Colonic mucosa (tissue), 4 donors: ENCODE data around the gene CDC26. TPM values are rescaled to one million over a fixed set of nuclear protein-coding genes. Genes with fewer than 3 reads are reported as not detected.
A peak's percentile ranks its signal among the peaks of the same experiment; 100 is the strongest.
"Not testable (repeated sequence)": the region's sequence is repeated elsewhere in the genome, so short reads cannot be mapped to it uniquely, and the experiment has no call there.

ENCODE experiments used
- DNase-seq: peaks from one replicate; pipeline ENCODE4 v3.0.0-alpha.2; 2020
- H3K27ac ChIP-seq: fragments of 200-600 bp; one replicate; pipeline ENCODE4 v1.8.0; 2021
- H3K27me3 ChIP-seq: fragments of 200-600 bp; one replicate; pipeline ENCODE4 v1.8.0; 2021
- H3K36me3 ChIP-seq: fragments of 200-600 bp; one replicate; pipeline ENCODE4 v1.8.0; 2021
- H3K4me1 ChIP-seq: fragments of 200-600 bp; one replicate; pipeline ENCODE4 v1.8.0; 2021; ENCODE audit warnings: mild to moderate bottlenecking
- H3K4me3 ChIP-seq: fragments of 200-600 bp; one replicate; pipeline ENCODE4 v1.8.0; 2021
- H3K9ac ChIP-seq, 2 donors: one replicate each; pipeline ENCODE4 v1.7.0; 2013; ENCODE audit warnings: control low read depth in 2 of 2, low read depth in 2 of 2, low read length in 2 of 2
- H3K9me3 ChIP-seq: fragments of 200-600 bp; one replicate; pipeline ENCODE4 v1.8.0; 2021
- intact Hi-C: fragments of 100-400 bp; cut with DNase I; formaldehyde crosslinking; loops from one replicate; pipeline ENCODE4 v1.14.1; 2022
- total RNA-seq, 2 donors: library from RNA; stranded (reverse); fragmentation: NEBNext Ultra II Directional in 1 of 2; extraction: Animal tissue kit (Norgen Biotek cat#: 25700) in 1 of 2; gene quantifications; one replicate each; pipeline ENCODE4 v1.2.1, GENCODE V29; 2021
- TF ChIP-seq, protein P1 (sequence below): fragments of 200-600 bp; IDR thresholded peaks from one replicate; pipeline ENCODE4 v1.8.0; 2022; ENCODE audit warnings: antibody characterized with exemption, mild to moderate bottlenecking
- donor health status: healthy.
- donor health status: DM: no; HTN: no; CAD: no.
- donor health status: DM: no; HTN: no; CAD: no.

The CDC26 gene
- total RNA-seq, 2 donors from 2014 or later: 30.7 to 31.1 TPM

DNA sequence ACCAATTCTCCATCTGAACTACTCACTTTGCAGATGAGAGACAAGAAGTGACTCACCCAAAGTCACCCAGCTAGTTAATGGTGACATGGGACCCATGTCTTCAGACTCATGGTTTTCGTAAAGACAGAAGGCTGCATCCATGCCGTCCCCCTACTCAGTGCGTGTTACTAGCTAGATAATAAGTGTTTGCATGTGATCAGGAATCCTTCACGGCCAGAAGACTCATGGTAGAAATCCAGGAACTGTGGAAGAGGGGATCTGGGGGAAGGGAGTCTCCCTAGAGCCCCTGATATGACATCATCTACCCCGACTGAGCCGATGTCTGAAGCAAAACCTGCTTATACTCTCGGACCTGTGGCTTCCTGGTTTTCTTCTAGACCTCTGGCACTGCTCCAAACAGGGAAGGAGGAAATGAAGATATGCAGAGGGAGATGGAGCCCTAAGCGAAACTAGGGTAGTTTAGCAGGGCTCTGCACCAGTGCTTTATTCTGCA, 24.5 kb upstream of the CDC26 start:
- H3K9ac ChIP-seq: peak overlapping the region in 1 of 2 donors; percentile 51
- H3K4me3 ChIP-seq: no peak overlapping the region
- H3K4me1 ChIP-seq: peaks cover 7% of the 10 kb centered on the region
- no peaks in the 10 kb centered on the region for H3K9me3 ChIP-seq
- H3K27ac ChIP-seq: no peak overlapping the region
- H3K27me3 ChIP-seq: no peaks in the 10 kb centered on the region
- H3K36me3 ChIP-seq: no peaks in the 10 kb centered on the region
- intact Hi-C loops: no loop called here
- DNase-seq: peak; percentile 79
- TF ChIP-seq, protein P1, sequence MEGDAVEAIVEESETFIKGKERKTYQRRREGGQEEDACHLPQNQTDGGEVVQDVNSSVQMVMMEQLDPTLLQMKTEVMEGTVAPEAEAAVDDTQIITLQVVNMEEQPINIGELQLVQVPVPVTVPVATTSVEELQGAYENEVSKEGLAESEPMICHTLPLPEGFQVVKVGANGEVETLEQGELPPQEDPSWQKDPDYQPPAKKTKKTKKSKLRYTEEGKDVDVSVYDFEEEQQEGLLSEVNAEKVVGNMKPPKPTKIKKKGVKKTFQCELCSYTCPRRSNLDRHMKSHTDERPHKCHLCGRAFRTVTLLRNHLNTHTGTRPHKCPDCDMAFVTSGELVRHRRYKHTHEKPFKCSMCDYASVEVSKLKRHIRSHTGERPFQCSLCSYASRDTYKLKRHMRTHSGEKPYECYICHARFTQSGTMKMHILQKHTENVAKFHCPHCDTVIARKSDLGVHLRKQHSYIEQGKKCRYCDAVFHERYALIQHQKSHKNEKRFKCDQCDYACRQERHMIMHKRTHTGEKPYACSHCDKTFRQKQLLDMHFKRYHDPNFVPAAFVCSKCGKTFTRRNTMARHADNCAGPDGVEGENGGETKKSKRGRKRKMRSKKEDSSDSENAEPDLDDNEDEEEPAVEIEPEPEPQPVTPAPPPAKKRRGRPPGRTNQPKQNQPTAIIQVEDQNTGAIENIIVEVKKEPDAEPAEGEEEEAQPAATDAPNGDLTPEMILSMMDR: no peak

DNA sequence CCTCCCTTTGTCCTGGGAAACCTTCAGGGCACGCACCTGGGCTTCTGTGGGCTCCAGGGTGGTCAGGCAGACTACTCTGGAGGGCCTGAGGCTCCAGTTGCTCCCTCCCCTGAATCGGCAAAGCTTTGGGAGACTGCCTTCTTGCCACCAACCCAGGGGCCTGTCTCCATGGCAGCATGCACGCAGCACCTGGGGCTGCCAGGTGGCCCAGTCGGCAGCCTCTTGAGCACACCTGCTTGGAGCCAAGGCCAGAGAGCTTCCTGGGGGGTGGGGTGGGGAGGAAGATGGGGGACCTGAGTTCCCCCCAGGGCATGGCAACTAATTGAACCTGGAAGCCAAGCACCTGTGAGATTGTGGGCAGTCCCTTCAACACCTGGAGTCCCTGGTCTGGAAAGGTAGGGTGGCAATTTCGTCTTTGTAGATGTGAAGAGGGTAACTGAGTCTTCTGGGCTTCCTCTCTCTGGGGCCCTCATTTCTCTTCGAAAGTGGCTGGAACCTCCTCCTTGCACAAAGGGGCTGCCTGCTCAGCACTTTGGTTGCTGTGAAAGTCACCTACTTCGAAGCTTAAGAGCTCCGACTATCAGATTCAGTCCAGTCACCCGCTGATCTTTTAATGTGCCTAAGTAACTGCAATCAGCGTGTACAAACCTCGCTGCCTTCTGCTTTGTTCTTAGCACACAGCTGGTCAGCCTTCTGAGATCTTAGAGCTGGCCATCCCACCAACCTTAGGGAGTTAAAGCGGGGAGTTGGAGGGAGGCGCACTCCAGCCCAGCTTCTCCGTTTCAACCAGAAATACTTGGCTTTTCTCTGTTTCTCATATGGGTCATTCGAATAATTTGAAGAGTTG, 23.8 kb upstream of the CDC26 start:
- H3K9me3 ChIP-seq: no peaks in the 10 kb centered on the region
- no peak for DNase-seq
- H3K27me3 ChIP-seq: no peaks in the 10 kb centered on the region
- no peak overlapping the region for H3K4me3 ChIP-seq
- TF ChIP-seq, protein P1: no peak
- no peak overlapping the region for H3K27ac ChIP-seq
- H3K9ac ChIP-seq: no peak overlapping the region
- no peaks in the 10 kb centered on the region for H3K36me3 ChIP-seq
- peaks cover 7% of the 10 kb centered on the region for H3K4me1 ChIP-seq
- intact Hi-C loops: no loop called here

DNA sequence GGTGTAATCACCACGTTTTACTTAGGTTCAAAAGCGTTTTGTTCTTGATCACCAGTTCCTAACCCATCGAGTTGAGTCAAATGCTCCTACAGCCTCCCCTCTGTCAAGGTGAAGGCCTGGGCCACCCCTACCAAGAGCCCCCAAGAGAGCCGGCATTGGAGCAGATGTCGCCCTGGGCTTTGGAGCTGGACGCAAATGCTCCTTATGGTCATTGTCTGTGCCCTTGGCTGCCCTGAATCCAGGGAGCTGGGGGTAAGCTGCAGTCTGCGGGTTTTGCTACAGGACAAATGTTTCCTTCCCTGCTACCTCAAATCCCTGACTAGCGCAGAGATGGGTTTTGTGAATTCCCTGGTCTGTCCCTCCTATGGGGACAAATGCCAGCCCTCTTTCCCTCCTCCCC, 22.9 kb upstream of the CDC26 start:
- Histone ChIP-seq H3K27me3 (no peaks in the 10 kb centered on the region), H3K9ac (no peak overlapping the region), H3K36me3 (no peaks in the 10 kb centered on the region), H3K4me3 (no peak overlapping the region), H3K4me1 (peaks cover 7% of the 10 kb centered on the region), H3K27ac (no peak overlapping the region), H3K9me3 (no peaks in the 10 kb centered on the region)
- intact Hi-C loops: no loop called here
- TF ChIP-seq, protein P1: no peak
- no peak for DNase-seq

DNA sequence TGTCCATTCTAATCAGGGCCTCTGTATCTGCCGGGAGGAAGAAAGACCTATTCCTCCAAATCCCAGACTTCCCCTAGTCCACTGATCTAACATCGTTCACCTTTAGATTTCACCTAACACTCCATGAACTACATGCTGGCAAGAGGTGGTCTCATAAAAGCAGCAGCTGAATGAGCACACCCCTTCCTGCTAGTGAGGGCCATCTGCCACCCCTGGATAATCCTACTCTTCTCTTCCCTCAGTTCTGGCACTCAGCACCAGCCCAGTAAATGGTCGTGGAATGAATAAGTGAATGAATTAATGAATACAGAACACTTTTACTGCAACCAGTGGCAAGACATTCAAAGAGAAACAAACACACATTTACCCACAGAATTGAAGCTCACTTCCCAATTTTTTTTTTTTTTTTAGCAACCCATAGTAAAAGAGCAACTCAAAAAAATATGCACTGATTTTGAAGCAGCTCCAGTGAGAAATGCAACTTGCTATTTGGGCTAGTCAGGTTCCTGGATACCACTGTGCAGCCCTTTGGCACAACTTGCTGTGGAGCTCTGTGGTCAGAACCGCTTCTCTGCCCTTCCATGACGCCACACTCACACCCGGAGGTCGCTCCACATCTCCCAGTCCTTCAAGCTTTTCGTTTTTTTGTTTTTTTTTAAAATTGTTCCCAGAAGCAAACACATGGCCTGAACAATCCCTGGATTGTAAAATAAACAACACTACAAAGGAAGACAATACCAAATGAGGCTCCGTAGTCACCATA, 21.6 kb upstream of the CDC26 start:
- Histone ChIP-seq H3K27ac (no peak overlapping the region), H3K36me3 (no peaks in the 10 kb centered on the region), H3K4me1 (peaks cover 7% of the 10 kb centered on the region), H3K27me3 (no peaks in the 10 kb centered on the region), H3K9me3 (no peaks in the 10 kb centered on the region), H3K9ac (no peak overlapping the region), H3K4me3 (no peak overlapping the region)
- DNase-seq: no peak
- intact Hi-C loops: no loop called here
- TF ChIP-seq, protein P1: no peak

DNA sequence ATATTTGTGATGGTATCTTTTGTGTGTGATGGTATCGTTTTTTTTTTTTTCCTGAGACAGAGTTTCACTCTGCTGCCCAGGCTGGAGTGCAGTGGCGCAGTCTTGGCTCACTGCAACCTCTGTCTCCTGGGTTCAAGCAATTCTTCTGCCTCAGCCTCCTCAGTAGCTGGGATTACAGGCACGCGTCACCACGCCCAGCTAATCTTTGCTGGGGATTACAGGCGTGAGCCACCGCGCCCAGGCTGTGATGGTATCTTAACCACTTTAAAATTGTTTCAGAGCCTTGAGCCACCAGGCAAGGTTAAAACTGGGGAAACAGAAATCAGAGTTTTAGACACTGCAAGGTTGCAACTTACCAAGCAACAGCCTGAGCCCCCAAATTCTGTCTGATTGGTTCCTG, 20.9 kb upstream of the CDC26 start:
- DNase-seq, H3K4me3 ChIP-seq, H3K27ac ChIP-seq, H3K4me1 ChIP-seq, intact Hi-C loops, H3K9me3 ChIP-seq, H3K27me3 ChIP-seq, H3K36me3 ChIP-seq, H3K9ac ChIP-seq: not testable (repeated sequence)
